VCaP (cell line): ENCODE data around the gene GLTP.

Experiments
- H3K27ac ChIP-seq: fragments of 450-650 bp; 2 replicates; pipeline ENCODE4 v1.5.1; 2017
- CTCF ChIP-seq: fragments of 450-650 bp; conservative IDR thresholded peaks from 2 replicates; pipeline ENCODE4 v1.5.1; 2017; ENCODE audit warnings: mild to moderate bottlenecking, moderate library complexity

GLTP gene

DNA sequence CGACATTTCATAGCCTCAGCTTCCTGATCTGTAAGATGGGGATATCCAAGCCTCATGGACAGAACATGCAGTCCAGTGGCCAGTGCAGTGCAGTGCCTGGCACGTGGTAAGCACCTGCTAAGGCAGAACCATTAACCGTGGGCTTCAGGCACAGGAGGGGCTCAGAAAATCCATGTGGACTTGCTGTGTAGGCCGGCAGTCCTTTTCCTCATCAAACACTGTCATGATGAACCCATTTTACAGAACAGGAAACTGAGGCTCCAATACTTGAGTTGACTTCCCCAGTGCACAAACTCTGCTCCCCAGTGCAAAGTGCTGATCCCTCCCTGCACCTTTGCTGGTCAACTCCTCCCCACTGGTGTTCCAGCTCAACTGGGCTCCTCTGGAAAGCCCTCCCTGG is 65.1 kb downstream of the GLTP start:
- no peak for TF ChIP-seq CTCF
- no peak overlapping the region for H3K27ac ChIP-seq

GRCh38 chr12:109814600-109815150 is 65.7 kb downstream of the GLTP start:
- no peak overlapping the region for H3K27ac ChIP-seq
- TF ChIP-seq CTCF = no peak

DNA sequence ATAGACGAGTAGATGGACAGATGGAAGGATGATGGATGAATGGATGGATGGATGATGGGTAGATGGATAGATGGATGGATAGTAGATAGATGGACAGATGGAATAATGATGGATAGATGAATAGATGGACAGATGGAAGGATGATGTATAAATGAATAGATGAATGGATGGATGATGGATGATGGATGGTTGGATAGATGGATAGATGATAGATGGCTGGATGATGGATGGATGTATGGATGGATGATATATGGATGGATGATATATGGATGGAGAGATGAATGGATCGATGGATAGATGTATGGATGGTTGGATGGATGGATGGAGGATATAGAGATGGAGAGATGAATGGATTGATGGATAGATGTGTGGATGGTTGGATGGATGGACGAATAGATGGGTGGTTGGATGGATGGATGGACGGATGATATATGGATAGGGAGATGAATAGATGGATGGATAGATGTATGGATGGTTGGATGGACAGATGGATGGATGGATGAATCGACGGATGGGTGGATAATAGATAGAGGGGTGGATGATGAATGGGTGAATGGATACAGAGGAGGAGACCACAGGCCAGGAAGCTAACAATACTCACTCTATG is 66.4 kb downstream of the GLTP start:
- no peak overlapping the region for H3K27ac ChIP-seq
- no peak for TF ChIP-seq CTCF

DNA sequence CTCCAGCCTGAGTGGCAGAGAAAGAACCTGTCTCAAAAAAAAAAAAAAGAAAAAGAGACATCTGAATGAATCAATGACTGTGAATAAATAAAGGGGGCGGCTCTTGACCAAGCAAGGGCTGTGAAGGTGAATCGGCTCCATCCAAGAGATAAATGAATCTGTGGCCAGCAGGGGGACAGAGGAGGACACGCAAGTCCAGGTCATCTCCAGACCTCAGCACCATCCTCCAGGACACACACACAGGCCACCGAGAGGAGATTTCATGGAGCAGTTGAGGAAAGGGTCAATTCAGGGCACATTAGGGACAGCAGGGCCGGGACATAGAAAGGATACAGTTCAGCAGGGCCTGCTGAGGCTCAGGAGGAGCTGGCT is 68.7 kb downstream of the GLTP start:
- no peak overlapping the region for H3K27ac ChIP-seq
- peak; percentile 41 for TF ChIP-seq CTCF

GRCh38 chr12:109810954-109811623 is 69.3 kb downstream of the GLTP start:
- no peak overlapping the region for H3K27ac ChIP-seq
- no peak for TF ChIP-seq CTCF

- TF ChIP-seq CTCF = no peak
- no peak overlapping the region for H3K27ac ChIP-seq
These were observed 71.3 kb downstream of the GLTP start for GRCh38 chr12:109808876-109809646.

DNA sequence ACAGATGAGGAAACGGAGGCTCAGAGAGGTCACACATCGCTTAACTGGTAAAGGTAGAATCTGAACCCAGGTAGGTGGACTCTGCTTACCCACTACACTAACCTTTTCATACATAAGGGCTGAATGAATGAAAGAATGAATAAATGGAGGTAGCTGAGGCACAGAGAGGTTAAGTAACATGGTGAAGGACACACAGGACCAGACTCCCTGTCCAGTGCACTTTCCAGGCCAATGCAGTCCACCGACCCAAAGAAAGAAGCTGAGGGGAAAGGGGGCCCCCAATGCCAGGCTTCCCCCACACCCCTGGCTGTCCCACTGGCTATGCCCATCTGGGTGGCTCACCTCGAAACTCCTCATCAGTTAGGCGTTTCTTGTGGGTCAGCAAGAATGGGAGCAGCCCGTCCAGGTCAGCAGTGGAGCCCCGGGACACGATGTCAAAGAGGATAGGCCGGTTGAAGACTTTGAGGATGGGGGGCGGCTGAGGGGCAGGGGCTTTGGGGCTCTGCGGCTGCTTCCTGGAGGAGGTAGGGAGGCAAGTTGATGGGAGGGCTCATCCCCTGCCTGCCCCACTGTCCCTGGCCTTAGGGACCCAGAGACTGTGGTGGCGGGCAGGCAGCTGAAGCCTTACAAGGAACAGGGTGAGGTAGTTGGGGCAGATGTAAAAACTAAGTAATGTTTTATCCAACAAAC is 72.2 kb downstream of the GLTP start:
- no peak for TF ChIP-seq CTCF
- H3K27ac ChIP-seq = no peak overlapping the region
